Fibroblast of mammary gland (primary cell): Measurements from ENCODE around the gene CAMKV.

Experiments
- DNase-seq: peaks from one replicate; pipeline ENCODE4 v3.0.0-alpha.2; 2010; ENCODE audit warnings: low read depth
- H3K4me3 ChIP-seq: 2 replicates; pipeline ENCODE4 v1.5.1; 2011; ENCODE audit warnings: low read depth, mild to moderate bottlenecking, low read length, moderate library complexity; ENCODE audit not compliant: control insufficient read depth
- TF ChIP-seq, protein P1 (sequence below): conservative IDR thresholded peaks from 2 replicates; pipeline ENCODE4 v1.5.1; 2011; ENCODE audit warnings: low read depth, low read length, inconsistent platforms; ENCODE audit not compliant: control insufficient read depth, insufficient read depth

Gene CAMKV

DNA sequence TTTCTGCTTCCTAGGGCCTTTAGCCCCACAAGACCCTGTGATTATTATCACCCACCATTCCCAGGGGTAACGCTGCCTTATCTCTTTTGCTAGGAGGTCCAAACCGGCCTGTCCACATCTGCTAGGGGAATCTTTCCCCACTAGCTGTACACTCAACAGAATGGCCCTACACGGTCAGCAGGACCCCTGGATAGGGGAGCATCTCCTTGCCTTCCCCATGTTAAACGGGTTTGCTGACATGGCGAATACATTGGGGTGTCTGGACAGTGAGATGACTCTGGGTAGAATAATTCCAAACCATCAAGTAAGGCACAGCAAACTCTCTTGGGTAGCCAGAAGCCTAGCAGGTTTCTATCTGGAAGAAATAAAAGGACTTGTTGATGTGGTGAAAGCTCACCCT lies 14.0 kb downstream of the CAMKV start:
- H3K4me3 ChIP-seq = peak overlapping the region; percentile 84
- TF ChIP-seq, protein P1, sequence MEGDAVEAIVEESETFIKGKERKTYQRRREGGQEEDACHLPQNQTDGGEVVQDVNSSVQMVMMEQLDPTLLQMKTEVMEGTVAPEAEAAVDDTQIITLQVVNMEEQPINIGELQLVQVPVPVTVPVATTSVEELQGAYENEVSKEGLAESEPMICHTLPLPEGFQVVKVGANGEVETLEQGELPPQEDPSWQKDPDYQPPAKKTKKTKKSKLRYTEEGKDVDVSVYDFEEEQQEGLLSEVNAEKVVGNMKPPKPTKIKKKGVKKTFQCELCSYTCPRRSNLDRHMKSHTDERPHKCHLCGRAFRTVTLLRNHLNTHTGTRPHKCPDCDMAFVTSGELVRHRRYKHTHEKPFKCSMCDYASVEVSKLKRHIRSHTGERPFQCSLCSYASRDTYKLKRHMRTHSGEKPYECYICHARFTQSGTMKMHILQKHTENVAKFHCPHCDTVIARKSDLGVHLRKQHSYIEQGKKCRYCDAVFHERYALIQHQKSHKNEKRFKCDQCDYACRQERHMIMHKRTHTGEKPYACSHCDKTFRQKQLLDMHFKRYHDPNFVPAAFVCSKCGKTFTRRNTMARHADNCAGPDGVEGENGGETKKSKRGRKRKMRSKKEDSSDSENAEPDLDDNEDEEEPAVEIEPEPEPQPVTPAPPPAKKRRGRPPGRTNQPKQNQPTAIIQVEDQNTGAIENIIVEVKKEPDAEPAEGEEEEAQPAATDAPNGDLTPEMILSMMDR = no peak
- no peak for DNase-seq

DNA sequence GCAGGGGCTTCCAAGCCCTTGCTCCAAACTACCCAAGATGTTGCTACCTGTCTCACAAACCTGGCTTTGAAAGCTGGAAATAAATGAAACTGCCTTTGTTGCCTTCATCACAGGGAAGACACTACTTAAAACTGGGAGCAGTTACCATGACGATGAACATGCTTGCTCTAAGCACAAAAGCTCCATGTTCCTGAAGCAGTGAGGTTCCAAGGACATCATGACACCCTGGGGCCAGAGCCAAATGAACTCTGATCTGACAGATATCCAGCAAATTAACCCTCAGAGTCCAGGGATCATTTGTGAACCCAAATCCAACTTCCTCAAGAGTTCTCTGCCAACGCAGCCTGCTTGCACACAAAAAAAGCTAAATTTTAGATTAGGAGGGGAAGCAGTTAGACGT lies 24.0 kb downstream of the CAMKV start:
- H3K4me3 ChIP-seq = no peak overlapping the region
- TF ChIP-seq, protein P1 = no peak
- no peak for DNase-seq

DNA sequence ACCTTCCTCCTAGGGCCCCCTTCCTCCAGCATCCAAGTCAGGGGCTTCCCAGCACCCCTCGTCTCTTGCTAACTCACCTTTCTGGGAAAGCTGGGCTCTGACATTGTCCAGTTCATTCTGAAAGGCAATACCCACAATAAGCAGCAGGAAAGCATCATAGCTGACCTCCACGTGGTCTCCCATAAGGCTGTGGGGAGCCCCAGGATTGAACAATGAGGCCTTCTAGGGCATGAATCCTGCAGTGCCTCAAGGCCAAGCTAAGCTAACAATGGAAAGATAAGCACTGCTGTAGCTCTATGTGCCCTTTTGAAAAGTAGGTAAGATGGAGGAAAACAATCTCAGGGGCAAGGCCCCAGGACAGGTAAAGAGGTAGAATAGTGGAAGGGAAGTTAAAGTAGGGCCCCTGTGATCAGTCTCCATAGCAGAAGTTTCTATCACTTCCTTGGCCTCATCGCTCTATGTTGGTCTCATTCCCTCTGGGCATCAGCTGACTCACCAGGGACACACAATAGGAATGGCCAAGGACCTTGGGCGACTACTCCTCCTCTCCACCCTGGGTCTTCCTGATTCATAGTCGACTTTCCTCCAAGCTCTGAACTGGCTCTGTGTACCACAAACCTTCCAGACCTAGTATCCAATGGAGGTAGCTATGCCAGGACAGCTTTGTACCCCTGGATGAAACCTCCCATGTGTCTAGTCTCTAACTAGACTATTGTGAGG lies 25.1 kb downstream of the CAMKV start:
- TF ChIP-seq, protein P1 = no peak

DNA sequence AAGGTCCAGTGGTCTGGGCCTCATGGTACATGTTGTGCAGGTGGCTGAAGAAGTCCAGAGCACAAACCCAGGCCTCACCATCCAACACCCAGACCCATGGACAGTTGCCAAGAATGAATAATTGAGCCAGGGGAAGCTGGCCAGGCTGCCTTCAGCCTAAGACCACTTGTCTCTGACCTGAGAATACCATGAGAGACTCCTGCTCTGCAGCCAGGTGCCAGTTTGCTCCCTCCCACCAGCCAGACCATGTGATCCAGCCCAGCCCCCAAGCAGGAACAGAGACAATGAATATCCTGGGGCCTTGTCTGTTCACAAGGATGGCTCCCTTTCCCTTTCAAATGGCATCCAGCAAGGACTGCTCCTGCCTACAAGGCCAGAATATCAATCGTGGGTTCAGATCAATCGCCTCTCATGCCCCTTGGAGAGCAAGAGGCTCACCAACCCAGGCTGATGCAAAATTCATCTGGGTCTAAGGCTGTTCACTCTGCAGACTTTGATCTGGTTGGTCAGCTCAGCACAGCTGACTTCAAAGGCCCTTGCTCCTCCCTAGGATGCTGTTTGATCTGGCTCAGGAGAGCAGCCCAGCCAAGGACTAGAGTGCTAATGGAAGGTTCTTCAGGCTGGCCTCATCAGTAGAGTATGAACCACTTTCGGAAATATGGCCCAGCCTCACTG lies 26.7 kb downstream of the CAMKV start:
- DNase-seq = no peak
- TF ChIP-seq, protein P1 = no peak
- H3K4me3 ChIP-seq = no peak overlapping the region

More for the DNA sequence above, 25.1 kb downstream of the CAMKV start:
- DNase-seq = no peak
- H3K4me3 ChIP-seq = no peak overlapping the region

DNA sequence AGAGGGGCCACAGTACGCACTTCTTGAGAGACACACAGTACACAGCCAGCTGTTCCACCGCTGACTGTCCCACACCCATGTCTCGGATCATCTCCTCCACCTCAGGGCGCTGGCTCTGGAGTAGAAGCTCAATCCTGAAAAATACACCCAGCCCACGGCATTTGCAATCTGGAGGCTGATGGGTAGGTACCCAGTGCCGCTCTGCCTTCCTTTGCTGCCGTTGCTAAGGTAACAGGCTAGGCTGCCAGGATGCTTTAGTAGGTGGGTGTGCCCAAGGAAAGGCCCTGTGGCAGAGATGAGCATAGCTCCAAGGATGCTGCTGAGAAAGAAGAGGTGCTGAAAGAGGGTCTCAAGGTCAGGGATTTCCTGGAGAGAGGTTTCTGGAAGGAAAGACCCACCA lies 27.9 kb downstream of the CAMKV start:
- TF ChIP-seq, protein P1 = no peak
- DNase-seq = no peak
- no peak overlapping the region for H3K4me3 ChIP-seq

DNA sequence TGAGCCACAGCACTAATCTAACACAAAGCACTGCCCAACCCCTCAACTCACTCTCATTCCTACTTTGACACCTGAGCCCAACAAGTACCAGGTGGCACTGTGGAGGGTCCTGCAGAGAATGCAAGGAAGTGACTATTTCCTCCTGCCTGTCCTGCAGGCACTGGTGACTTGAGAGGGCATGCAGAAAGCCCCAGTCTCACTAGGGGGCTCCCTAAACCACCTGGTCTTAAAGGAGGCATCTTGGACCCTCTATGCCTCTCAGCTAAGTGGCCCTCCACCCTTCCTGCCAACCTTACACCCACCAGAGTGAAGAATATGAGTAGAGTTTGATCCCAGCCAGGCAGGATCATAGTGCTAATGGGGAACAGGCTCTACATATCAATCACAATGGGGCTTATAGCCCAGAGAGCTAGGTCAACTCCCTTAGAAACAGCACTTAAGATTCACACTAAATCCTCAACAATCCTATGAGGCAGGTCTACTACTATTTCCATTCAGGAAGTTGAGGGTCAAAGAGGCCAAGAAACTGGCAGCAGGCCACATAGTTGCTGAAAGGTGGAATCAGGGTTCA lies 28.5 kb downstream of the CAMKV start:
- TF ChIP-seq, protein P1 = peak; percentile 41
- H3K4me3 ChIP-seq = no peak overlapping the region
- DNase-seq = peak; percentile 20
